Stomach (tissue), 9 donors: ENCODE data around the gene SNTG2. TPM values are rescaled to one million over a fixed set of nuclear protein-coding genes. Genes with fewer than 3 reads are reported as not detected.

Source experiments
- DNase-seq, 2 donors: peaks; one replicate each; pipeline versions ENCODE4 v3.0.0 to v3.0.0-alpha.2; 2013 to 2019
- H3K27ac ChIP-seq, 5 donors: fragments of 200-600 bp in 4 of 5; sonication (generic) in 4 of 5; one replicate each; pipeline ENCODE4 v1.5.1; 2013 to 2019; ENCODE audit warnings: mild to moderate bottlenecking in 1 of 5, moderate library complexity in 1 of 5
- H3K27me3 ChIP-seq, 3 donors: fragments of 200-600 bp; sonication (generic); one replicate each; pipeline ENCODE4 v1.5.1; 2017 to 2019; ENCODE audit warnings: mixed run types in 1 of 3
- H3K36me3 ChIP-seq, 4 donors: fragments of 200-600 bp; sonication (generic); 1 replicate in 3 of 4; 2 replicates in 1 of 4; pipeline ENCODE4 v1.5.1; 2016 to 2019
- H3K4me1 ChIP-seq, 4 donors: fragments of 200-600 bp; sonication (generic); one replicate each; pipeline ENCODE4 v1.5.1; 2016 to 2019
- H3K4me3 ChIP-seq, 4 donors: fragments of 200-600 bp; sonication (generic) in 3 of 4; one replicate each; pipeline ENCODE4 v1.5.1; 2016 to 2019; ENCODE audit warnings: mild to moderate bottlenecking in 1 of 4
- H3K9me3 ChIP-seq, 4 donors: fragments of 200-600 bp; sonication (generic); one replicate each; pipeline ENCODE4 v1.5.1; 2016 to 2019
- EP300 ChIP-seq: sonication (generic); formaldehyde crosslinking; IDR thresholded peaks from one replicate; pipeline ENCODE4 v1.6.1; 2017; ENCODE audit warnings: antibody characterized with exemption
- POLR2A ChIP-seq, 4 donors: fragments of 450-650 bp; IDR thresholded peaks; one replicate each; pipeline ENCODE4 v1.6.1; 2016; ENCODE audit warnings: antibody characterized with exemption in 4 of 4, control low read depth in 2 of 4, mild to moderate bottlenecking in 1 of 4, moderate library complexity in 1 of 4
- POLR2AphosphoS5 ChIP-seq, 3 donors: sonication (generic); formaldehyde crosslinking; IDR thresholded peaks; one replicate each; pipeline ENCODE4 v1.6.1; 2016; ENCODE audit warnings: antibody characterized with exemption in 3 of 3
- WGBS, 5 donors: extraction: QIAGEN DNeasy Blood & Tissue Kit in 3 of 5; methylation state at CpG; one replicate each; pipeline versions ENCODE4 v1.1.5 to v1.1.7; 2013 to 2018; 5-methylcytosine and 5-hydroxymethylcytosine counted together
- intact Hi-C: fragments of 100-400 bp; cut with DNase I; formaldehyde crosslinking; loops from one replicate; pipeline ENCODE4 v1.15.1; 2023; ENCODE audit warnings: low total_unique reads
- polyA plus RNA-seq, 3 donors: library from polyadenylated mRNA; stranded (reverse); fragments of 200-250 nt; gene quantifications; one replicate each; pipeline ENCODE4 v1.2.3, GENCODE V29; 2013
- total RNA-seq, 5 donors: library from RNA; depleted of rRNA; stranded (reverse); fragments of >200 nt; gene quantifications; one replicate each; pipeline versions ENCODE4 v1.1.0 to v1.2.3, GENCODE V29; 2014 to 2016
- TF ChIP-seq, protein P1 (sequence below), 7 experiments: fragments of 450-650 bp in 4 of 7; fragments of 200-600 bp in 3 of 7; sonication (generic) in 3 of 7; IDR thresholded peaks; one replicate each; pipeline ENCODE4 v1.5.1; 2016 to 2019; ENCODE audit warnings: antibody characterized with exemption in 7 of 7, control low read depth in 2 of 7, mild to moderate bottlenecking in 1 of 7
- donor health status: healthy with polysubstance abuse.
- donor health status: Bipolar disorder and iron deficiency.
- donor health status: healthy.

SNTG2 gene
- total and polyA plus RNA-seq, 8 donors = 0.68 to 19.6 (median 5.3) TPM; not detected in 1

GRCh38 chr2:1173528-1173927 lies 222.9 kb downstream of the SNTG2 start:
- Histone ChIP-seq H3K27ac (no peak overlapping the region), H3K9me3 (peaks cover 0 to 8% (median 3%) of the 10 kb centered on the region in 4 donors), H3K4me1 (no peaks in the 10 kb centered on the region), H3K36me3 (no peaks in the 10 kb centered on the region), H3K4me3 (no peak overlapping the region), H3K27me3 (no peaks in the 10 kb centered on the region)
- WGBS, 5 donors = 77 to 84% (median 82%) methylated on average over 5 of the region's 5 CpGs
- TF ChIP-seq POLR2AphosphoS5 (IDR thresholded peaks at IDR 0.05) = no peak
- TF ChIP-seq, protein P1, sequence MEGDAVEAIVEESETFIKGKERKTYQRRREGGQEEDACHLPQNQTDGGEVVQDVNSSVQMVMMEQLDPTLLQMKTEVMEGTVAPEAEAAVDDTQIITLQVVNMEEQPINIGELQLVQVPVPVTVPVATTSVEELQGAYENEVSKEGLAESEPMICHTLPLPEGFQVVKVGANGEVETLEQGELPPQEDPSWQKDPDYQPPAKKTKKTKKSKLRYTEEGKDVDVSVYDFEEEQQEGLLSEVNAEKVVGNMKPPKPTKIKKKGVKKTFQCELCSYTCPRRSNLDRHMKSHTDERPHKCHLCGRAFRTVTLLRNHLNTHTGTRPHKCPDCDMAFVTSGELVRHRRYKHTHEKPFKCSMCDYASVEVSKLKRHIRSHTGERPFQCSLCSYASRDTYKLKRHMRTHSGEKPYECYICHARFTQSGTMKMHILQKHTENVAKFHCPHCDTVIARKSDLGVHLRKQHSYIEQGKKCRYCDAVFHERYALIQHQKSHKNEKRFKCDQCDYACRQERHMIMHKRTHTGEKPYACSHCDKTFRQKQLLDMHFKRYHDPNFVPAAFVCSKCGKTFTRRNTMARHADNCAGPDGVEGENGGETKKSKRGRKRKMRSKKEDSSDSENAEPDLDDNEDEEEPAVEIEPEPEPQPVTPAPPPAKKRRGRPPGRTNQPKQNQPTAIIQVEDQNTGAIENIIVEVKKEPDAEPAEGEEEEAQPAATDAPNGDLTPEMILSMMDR (IDR thresholded peaks at IDR 0.05) = no peak
- DNase-seq = no peak
- intact Hi-C loops = no loop called here

DNA sequence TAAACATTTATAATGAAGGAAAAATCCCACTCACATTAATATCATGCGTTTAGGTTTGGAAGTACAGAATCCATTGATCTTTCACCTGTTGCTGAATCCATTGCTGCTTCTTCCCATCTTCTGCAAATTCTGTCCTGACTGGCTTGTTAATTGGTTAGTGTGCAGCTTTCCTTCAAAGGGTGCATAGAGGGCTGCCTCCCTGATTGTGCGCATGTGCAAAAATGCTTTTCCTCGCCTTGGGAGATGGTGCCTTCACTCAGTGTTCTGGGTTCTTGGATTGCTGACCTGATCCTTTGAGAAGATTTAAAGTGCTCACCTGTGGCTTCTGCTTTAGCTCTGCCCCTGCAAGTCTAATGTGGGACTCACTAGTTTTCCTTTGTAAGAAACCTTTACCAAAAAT lies 231.2 kb downstream of the SNTG2 start:
- H3K27me3 ChIP-seq = no peaks in the 10 kb centered on the region
- TF ChIP-seq POLR2A (IDR thresholded peaks at IDR 0.05) = no peak
- no peak for TF ChIP-seq POLR2AphosphoS5 (IDR thresholded peaks at IDR 0.05)
- TF ChIP-seq, protein P1 (IDR thresholded peaks at IDR 0.05) = no peak
- H3K36me3 ChIP-seq = no peaks in the 10 kb centered on the region
- H3K4me1 ChIP-seq = no peaks in the 10 kb centered on the region
- H3K4me3 ChIP-seq = no peak overlapping the region
- 82 to 89% (median 86%) methylated on average over 3 of the region's 3 CpGs for WGBS, 5 donors
- peaks cover 0 to 9% (median 4%) of the 10 kb centered on the region in 4 donors for H3K9me3 ChIP-seq
- intact Hi-C loops = no loop called here
- H3K27ac ChIP-seq = no peak overlapping the region
- no peak for DNase-seq

GRCh38 chr2:1183300-1183699 lies 232.7 kb downstream of the SNTG2 start:
- no peak overlapping the region for H3K4me3 ChIP-seq
- no peaks in the 10 kb centered on the region for H3K4me1 ChIP-seq
- TF ChIP-seq EP300 (no peak), POLR2A (IDR thresholded peaks at IDR 0.05) (no peak), POLR2AphosphoS5 (IDR thresholded peaks at IDR 0.05) (no peak)
- TF ChIP-seq, protein P1 (IDR thresholded peaks at IDR 0.05) = no peak
- DNase-seq = no peak
- no peak overlapping the region for H3K27ac ChIP-seq
- peaks cover 0 to 9% (median 4%) of the 10 kb centered on the region in 4 donors for H3K9me3 ChIP-seq
- WGBS, 5 donors = 82 to 90% (median 86%) methylated on average over 3 of the region's 3 CpGs
- H3K27me3 ChIP-seq = no peaks in the 10 kb centered on the region
- H3K36me3 ChIP-seq = no peaks in the 10 kb centered on the region
- intact Hi-C loops = no loop called here

GRCh38 chr2:1186421-1186820 lies 235.8 kb downstream of the SNTG2 start:
- intact Hi-C loops = no loop called here
- Histone ChIP-seq H3K27ac (no peak overlapping the region), H3K4me1 (no peaks in the 10 kb centered on the region), H3K9me3 (peaks cover 0 to 9% (median 4%) of the 10 kb centered on the region in 4 donors), H3K4me3 (no peak overlapping the region), H3K36me3 (no peaks in the 10 kb centered on the region), H3K27me3 (no peaks in the 10 kb centered on the region)
- TF ChIP-seq, protein P1 (IDR thresholded peaks at IDR 0.05) = no peak
- no peak for TF ChIP-seq EP300
- TF ChIP-seq POLR2AphosphoS5 (IDR thresholded peaks at IDR 0.05) = no peak
- no peak for TF ChIP-seq POLR2A (IDR thresholded peaks at IDR 0.05)
- WGBS, 5 donors = 56 to 67% (median 58%) methylated on average over 2 of the region's 2 CpGs
- no peak for DNase-seq
